CD1c-positive myeloid dendritic cell (primary cell): Measurements from ENCODE around the gene DUX4.
"Not testable (repeated sequence)": the region's sequence is repeated elsewhere in the genome, so short reads cannot be mapped to it uniquely, and the experiment has no call there.

Experiments used
- DNase-seq: peaks from one replicate; pipeline ENCODE4 v3.0.0-alpha.2; 2016; ENCODE audit errors: extremely low spot score

DUX4 gene

DNA sequence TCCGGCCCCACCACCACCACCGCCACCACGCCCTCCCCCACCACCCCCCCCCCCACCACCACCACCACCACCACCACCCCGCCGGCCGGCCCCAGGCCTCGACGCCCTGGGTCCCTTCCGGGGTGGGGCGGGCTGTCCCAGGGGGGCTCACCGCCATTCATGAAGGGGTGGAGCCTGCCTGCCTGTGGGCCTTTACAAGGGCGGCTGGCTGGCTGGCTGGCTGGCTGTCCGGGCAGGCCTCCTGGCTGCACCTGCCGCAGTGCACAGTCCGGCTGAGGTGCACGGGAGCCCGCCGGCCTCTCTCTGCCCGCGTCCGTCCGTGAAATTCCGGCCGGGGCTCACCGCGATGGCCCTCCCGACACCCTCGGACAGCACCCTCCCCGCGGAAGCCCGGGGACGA is at the start of gene DUX4:
Gene DUX4, plus strand, starts transcription at position 347 of the 400 bp plus-strand sequence. Its CDS starts 0 bp downstream, at position 347.
- DNase-seq = not testable (repeated sequence)

DNA sequence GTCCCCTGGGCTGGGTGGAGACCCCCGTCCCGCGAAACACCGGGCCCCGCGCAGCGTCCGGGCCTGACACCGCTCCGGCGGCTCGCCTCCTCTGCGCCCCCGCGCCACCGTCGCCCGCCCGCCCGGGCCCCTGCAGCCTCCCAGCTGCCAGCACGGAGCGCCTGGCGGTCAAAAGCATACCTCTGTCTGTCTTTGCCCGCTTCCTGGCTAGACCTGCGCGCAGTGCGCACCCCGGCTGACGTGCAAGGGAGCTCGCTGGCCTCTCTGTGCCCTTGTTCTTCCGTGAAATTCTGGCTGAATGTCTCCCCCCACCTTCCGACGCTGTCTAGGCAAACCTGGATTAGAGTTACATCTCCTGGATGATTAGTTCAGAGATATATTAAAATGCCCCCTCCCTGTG is 1.9 kb downstream of the DUX4 start:
- not testable (repeated sequence) for DNase-seq

DNA sequence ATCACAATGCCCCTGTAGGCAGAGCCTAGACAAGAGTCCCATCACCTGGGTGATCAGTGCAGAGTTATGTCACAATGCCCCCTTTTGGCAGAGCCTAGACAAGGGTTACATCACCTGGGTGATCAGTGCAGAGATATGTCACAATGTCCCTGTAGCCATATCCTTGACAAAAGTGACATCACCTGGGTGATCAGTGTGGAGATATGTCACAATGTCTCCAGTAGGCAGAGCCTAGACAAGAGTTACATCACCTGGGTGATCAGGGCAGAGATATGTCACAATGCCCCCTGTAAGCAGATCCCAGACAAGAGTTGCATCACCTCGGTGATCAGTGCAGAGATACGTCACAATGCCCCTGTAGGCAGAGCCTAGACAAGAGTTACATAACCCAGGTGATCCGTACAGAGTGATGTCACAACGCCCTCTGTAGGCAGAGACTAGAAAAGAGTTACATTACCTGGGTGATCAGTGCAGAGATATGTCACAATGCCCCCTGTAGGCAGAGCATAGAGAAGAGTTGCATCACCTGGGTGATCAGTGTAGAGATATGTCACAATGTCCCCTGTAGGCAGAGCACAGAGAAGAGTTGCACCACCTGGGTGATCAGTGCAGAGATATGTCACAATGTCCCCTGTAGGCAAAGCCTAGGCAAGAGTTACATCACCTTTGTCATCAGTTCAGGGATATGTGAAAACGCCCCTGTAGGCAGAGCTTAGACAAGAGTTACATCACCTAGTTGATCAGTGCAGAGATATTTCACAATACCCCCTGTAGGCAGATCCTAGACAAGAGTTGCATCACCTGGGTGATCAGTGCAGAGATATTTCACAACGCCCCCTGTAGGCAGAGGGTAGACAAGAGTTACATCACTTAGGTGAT is 4.4 kb downstream of the DUX4 start:
- DNase-seq = not testable (repeated sequence)

- not testable (repeated sequence) for DNase-seq
Measured at GRCh38 chr4:190178606-190178990, 5.0 kb downstream of the DUX4 start.

- DNase-seq = not testable (repeated sequence)
Measured at GRCh38 chr4:190179030-190179739, 5.6 kb downstream of the DUX4 start.

- not testable (repeated sequence) for DNase-seq
Measured at GRCh38 chr4:190179740-190180094, 6.1 kb downstream of the DUX4 start.

DNA sequence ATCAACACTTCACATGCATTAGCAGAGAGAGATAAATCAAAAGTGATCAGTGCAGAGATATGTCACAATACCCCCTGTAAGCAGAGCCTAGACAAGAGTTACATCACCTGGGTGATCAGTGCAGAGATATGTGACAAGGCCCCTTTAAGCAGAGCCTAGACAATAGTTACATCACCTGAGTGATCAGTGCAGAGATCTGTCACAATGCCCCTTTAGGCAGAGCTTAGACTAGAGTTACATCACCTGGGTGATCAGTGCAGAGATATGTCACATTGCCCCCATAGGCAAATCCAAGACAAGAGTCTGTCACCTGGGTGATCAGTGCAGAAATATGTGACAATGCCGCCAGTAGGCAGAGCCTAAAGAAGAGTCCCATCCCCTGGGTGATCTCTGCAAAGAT is 7.4 kb downstream of the DUX4 start:
- DNase-seq = not testable (repeated sequence)

DNA sequence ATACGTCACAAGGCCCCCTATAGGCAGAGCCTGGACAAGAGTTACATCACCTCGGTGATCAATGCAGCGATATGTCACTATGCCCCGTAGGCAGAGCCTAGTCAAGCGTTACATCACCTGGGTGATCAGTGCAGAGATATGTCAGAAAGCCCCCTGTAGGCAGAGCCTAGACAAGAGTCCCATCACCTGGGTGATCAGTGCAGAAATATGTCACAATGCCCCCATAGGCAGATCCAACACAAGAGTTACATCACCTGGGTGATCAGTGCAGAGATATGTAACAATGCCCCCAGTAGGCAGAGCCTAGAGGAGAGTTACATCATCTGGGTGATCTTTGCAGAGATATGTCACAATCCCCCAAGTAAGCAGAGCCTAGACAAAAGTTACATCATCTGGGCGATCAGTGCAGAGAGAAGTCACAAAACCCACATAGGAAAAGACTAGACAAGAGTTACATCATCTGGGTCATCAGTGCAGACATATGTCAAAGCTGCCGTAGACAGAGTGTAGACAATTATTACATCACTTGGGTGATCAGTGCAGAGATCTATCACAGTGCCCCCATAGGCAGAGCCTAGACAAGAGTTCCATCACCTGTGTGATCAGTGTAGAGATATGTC is 8.0 kb downstream of the DUX4 start:
- not testable (repeated sequence) for DNase-seq

GRCh38 chr4:190203510-190203909 is 29.9 kb downstream of the DUX4 start:
- not testable (repeated sequence) for DNase-seq
